ENCODE data around the gene SLC8A1.

- TF ChIP-seq CTCF (IDR thresholded peaks at IDR 0.05), result no peak
- no peak for TF ChIP-seq EP300 (IDR thresholded peaks at IDR 0.05)
Observed at GRCh38 chr2:40129725-40130124, 322.2 kb downstream of the SLC8A1 start.
